Fibroblast of the aortic adventitia (primary cell): Measurements from ENCODE around the gene ZNF865. TPM values are rescaled to one million over a fixed set of nuclear protein-coding genes. Genes with fewer than 3 reads are reported as not detected.
"Not testable (repeated sequence)": the region's sequence is repeated elsewhere in the genome, so short reads cannot be mapped to it uniquely, and the experiment has no call there.

ENCODE experiments used
- DNase-seq: peaks from one replicate; pipeline ENCODE4 v3.0.0-alpha.2; 2010; ENCODE audit warnings: low read depth
- H3K4me3 ChIP-seq: 2 replicates; pipeline ENCODE4 v1.5.1; 2011; ENCODE audit warnings: low read depth, mild to moderate bottlenecking, control low read depth, low read length, moderate library complexity
- CTCF ChIP-seq: IDR thresholded peaks from 2 replicates; pipeline ENCODE4 v1.5.1; 2011; ENCODE audit warnings: mild to moderate bottlenecking, low read length, control low read depth, inconsistent platforms; ENCODE audit not compliant: insufficient read depth
- total RNA-seq: library from RNA; depleted of rRNA; stranded (reverse); fragments of >200 nt; gene quantifications from 2 replicates; pipeline ENCODE4 v1.2.3, GENCODE V29; 2012; ENCODE audit warnings: low replicate concordance

ZNF865 gene
- total RNA-seq, 1 donor, result 1.5 TPM

- peak overlapping the region; percentile 95 for H3K4me3 ChIP-seq
- DNase-seq, result no peak
- TF ChIP-seq CTCF, result no peak
These were observed 24.2 kb upstream of the ZNF865 start for GRCh38 chr19:55581145-55581822.

DNA sequence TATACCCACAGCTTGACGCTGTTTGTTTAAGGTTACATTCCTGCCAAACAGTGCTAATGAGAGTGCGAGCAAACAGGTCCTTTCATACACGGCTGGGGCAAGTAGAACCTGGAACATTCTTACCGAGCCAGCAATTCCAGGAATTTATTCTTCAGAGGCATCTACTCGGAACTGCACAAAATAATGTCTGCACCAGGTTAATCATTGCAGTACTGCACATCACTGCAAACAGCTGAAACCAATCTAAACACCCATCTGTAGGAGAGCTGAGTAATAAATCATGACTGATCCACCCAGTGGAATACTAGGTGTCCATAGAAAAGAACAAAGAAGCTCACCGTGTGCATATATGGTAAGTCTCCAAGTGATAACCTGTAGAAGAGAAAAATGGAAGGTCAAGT is 23.6 kb upstream of the ZNF865 start:
- DNase-seq, result no peak
- no peak for TF ChIP-seq CTCF
- H3K4me3 ChIP-seq, result no peak overlapping the region

- H3K4me3 ChIP-seq, DNase-seq: not testable (repeated sequence)
These were observed 23.2 kb upstream of the ZNF865 start for GRCh38 chr19:55582284-55582683.

GRCh38 chr19:55583897-55584296 is 21.6 kb upstream of the ZNF865 start:
- not testable (repeated sequence) for H3K4me3 ChIP-seq, DNase-seq

DNA sequence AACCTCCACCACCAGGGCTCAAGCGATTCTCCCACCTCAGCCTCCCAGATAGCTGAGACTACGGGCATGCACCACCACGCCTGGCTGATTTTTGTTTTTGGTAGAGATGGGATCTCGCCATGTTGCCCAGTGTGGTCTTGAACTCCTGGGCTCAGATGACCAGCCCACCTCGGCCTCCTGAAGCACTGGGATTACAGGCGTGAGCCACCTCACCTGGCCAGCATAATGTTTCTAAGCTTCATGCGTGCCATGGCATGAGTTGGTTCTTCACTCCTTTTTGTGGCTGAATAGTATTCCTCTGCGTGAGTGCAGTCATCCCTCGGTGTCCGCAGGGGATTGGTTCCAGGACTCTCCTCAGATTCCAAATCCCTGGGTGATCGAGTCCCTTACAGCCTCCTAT is 20.6 kb upstream of the ZNF865 start:
- H3K4me3 ChIP-seq, result no peak overlapping the region
- no peak for TF ChIP-seq CTCF
- no peak for DNase-seq

- peak overlapping the region; percentile 48 for H3K4me3 ChIP-seq
- DNase-seq, result peak; percentile 58
- TF ChIP-seq CTCF, result no peak
These were observed 19.6 kb upstream of the ZNF865 start for GRCh38 chr19:55585658-55586339.

DNA sequence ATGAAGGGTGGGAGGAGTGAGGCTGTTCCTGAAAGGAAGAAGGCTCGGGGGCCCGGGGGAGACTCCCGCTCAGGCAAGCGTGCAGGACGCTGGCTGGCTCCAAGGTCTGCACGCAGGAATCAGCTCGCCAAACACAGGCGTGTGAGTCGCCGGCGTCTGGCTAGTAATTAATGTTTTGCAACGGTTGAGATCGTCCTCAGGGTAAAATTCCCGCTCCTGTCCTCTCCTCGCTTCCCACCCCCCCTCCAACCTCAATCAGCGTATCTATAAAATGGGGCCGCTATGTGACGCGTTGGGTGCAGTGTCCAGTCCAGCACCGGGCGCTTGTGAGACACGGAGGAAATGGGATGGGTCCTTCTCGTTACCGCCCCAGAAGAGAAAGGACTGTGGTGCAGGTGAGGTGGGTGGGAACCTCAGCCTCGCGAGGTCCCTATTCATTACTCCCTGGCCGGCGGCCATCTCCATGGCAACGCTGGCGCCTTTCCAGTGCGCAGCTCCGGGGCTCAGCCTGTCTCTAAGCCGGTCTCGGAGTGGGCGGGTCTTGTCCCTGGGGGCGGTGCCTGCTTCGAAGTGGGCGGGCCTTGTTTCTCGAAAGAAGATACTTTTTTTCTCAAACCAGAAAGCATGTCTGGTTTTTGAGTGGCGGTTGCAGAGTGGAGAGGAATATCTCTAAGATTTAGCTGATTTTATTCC is 18.3 kb upstream of the ZNF865 start:
- TF ChIP-seq CTCF, result no peak
- H3K4me3 ChIP-seq, result peak overlapping the region; percentile 61
- DNase-seq, result peak; percentile 86
